SK-N-MC (cell line): Measurements from ENCODE around the gene UBE2C.

Experiments
- DNase-seq: peaks from one replicate; pipeline ENCODE4 v3.0.0-alpha.2; 2011; ENCODE audit warnings: low read depth, low spot score
- H3K27ac ChIP-seq: fragments of 200-600 bp; sonication (generic); 2 replicates; pipeline ENCODE4 v1.5.1; 2016; ENCODE audit warnings: mixed run types
- H3K36me3 ChIP-seq: fragments of 200-600 bp; sonication (generic); 2 replicates; pipeline ENCODE4 v1.6.1; 2017; ENCODE audit warnings: antibody characterized with exemption, low read length, mixed read lengths; ENCODE audit not compliant: insufficient read depth
- H3K4me3 ChIP-seq: fragments of 200-600 bp; sonication (generic); 2 replicates; pipeline ENCODE4 v1.5.1; 2016
- H3K9ac ChIP-seq: fragments of 200-600 bp; sonication (generic); 2 replicates; pipeline ENCODE4 v1.8.0; 2017; ENCODE audit warnings: mixed run types, mixed read lengths; ENCODE audit not compliant: insufficient read length
- H3K9me3 ChIP-seq: fragments of 200-600 bp; sonication (generic); 2 replicates; pipeline ENCODE4 v1.6.1; 2017; ENCODE audit warnings: low read depth, mild to moderate bottlenecking, antibody characterized with exemption, low read length, moderate library complexity, mixed read lengths
- EZH2 ChIP-seq: fragments of 200-600 bp; sonication (generic); IDR thresholded peaks from one replicate; pipeline ENCODE4 v1.6.1; 2017; ENCODE audit warnings: antibody characterized with exemption
- FOXP2 ChIP-seq: optimal IDR thresholded peaks from 2 replicates; pipeline ENCODE3; 2011; ENCODE audit warnings: mild to moderate bottlenecking, moderate library complexity; ENCODE audit not compliant: insufficient read depth; ENCODE audit errors: extremely low read length, control extremely low read depth
- POLR2AphosphoS5 ChIP-seq: IDR thresholded peaks from 2 replicates; pipeline ENCODE4 v1.6.1; 2012; ENCODE audit warnings: mild to moderate bottlenecking, low read depth, low read length, borderline replicate concordance

The UBE2C gene

GRCh38 chr20:45843506-45843905 is 31.1 kb downstream of the UBE2C start:
- no peaks in the 10 kb centered on the region; the same call in 1 of the 2 replicates for H3K36me3 ChIP-seq
- no peak overlapping the region for H3K9ac ChIP-seq
- DNase-seq, result no peak
- TF ChIP-seq FOXP2, result no peak
- no peak for TF ChIP-seq POLR2AphosphoS5
- no peak for TF ChIP-seq EZH2
- no peaks in the 10 kb centered on the region for H3K9me3 ChIP-seq
- H3K27ac ChIP-seq, result no peak overlapping the region
- no peak overlapping the region for H3K4me3 ChIP-seq

GRCh38 chr20:45845452-45845851 is 33.0 kb downstream of the UBE2C start:
- Histone ChIP-seq H3K9me3 (no peaks in the 10 kb centered on the region), H3K4me3 (no peak overlapping the region), H3K36me3 (no peaks in the 10 kb centered on the region; the same call in 1 of the 2 replicates), H3K27ac (no peak overlapping the region), H3K9ac (no peak overlapping the region)
- TF ChIP-seq FOXP2 (no peak), POLR2AphosphoS5 (no peak), EZH2 (no peak)
- no peak for DNase-seq

- Histone ChIP-seq H3K36me3 (no peaks in the 10 kb centered on the region; the same call in 1 of the 2 replicates), H3K27ac (no peak overlapping the region), H3K9ac (no peak overlapping the region), H3K4me3 (no peak overlapping the region), H3K9me3 (no peaks in the 10 kb centered on the region)
- no peak for DNase-seq
- no peak for TF ChIP-seq FOXP2
- TF ChIP-seq POLR2AphosphoS5, result no peak
- TF ChIP-seq EZH2, result no peak
Measured at GRCh38 chr20:45848421-45848820, 36.0 kb downstream of the UBE2C start.

- Histone ChIP-seq H3K9ac (no peak overlapping the region), H3K4me3 (no peak overlapping the region), H3K9me3 (no peaks in the 10 kb centered on the region), H3K36me3 (no peaks in the 10 kb centered on the region), H3K27ac (no peak overlapping the region)
- no peak for DNase-seq
- TF ChIP-seq POLR2AphosphoS5, result no peak
Measured at GRCh38 chr20:45848969-45849582, 36.6 kb downstream of the UBE2C start.

- TF ChIP-seq FOXP2 (no peak), POLR2AphosphoS5 (no peak), EZH2 (no peak)
- no peaks in the 10 kb centered on the region for H3K36me3 ChIP-seq
- no peak overlapping the region for H3K9ac ChIP-seq
- no peak for DNase-seq
- no peaks in the 10 kb centered on the region for H3K9me3 ChIP-seq
- no peak overlapping the region for H3K4me3 ChIP-seq
- H3K27ac ChIP-seq, result no peak overlapping the region
Measured at GRCh38 chr20:45850238-45850637, 37.8 kb downstream of the UBE2C start.

GRCh38 chr20:45850926-45851325 is 38.5 kb downstream of the UBE2C start:
- H3K27ac ChIP-seq, result no peak overlapping the region
- no peak overlapping the region for H3K9ac ChIP-seq
- H3K36me3 ChIP-seq, result no peaks in the 10 kb centered on the region
- H3K4me3 ChIP-seq, result no peak overlapping the region
- no peak for DNase-seq
- TF ChIP-seq POLR2AphosphoS5, result no peak
- TF ChIP-seq EZH2, result no peak
- no peak for TF ChIP-seq FOXP2
- no peaks in the 10 kb centered on the region for H3K9me3 ChIP-seq

GRCh38 chr20:45851501-45851900 is 39.1 kb downstream of the UBE2C start:
- H3K27ac ChIP-seq, result no peak overlapping the region
- no peak overlapping the region for H3K9ac ChIP-seq
- H3K9me3 ChIP-seq, result no peaks in the 10 kb centered on the region
- no peaks in the 10 kb centered on the region for H3K36me3 ChIP-seq
- no peak overlapping the region for H3K4me3 ChIP-seq
- TF ChIP-seq EZH2 (no peak), POLR2AphosphoS5 (no peak), FOXP2 (no peak)
- no peak for DNase-seq

GRCh38 chr20:45852326-45852725 is 39.9 kb downstream of the UBE2C start:
- Histone ChIP-seq H3K36me3 (no peaks in the 10 kb centered on the region), H3K4me3 (no peak overlapping the region), H3K9ac (no peak overlapping the region), H3K27ac (no peak overlapping the region), H3K9me3 (no peaks in the 10 kb centered on the region)
- TF ChIP-seq FOXP2 (no peak), EZH2 (no peak), POLR2AphosphoS5 (no peak)
- DNase-seq, result no peak

- H3K36me3 ChIP-seq, result no peaks in the 10 kb centered on the region
- H3K27ac ChIP-seq, result no peak overlapping the region
- H3K9me3 ChIP-seq, result no peaks in the 10 kb centered on the region
- DNase-seq, result no peak
- H3K4me3 ChIP-seq, result no peak overlapping the region
- TF ChIP-seq FOXP2 (no peak), POLR2AphosphoS5 (no peak), EZH2 (no peak)
- H3K9ac ChIP-seq, result no peak overlapping the region
Measured at GRCh38 chr20:45853484-45853883, 41.0 kb downstream of the UBE2C start.
